Measurements from ENCODE around the gene TUBG1. TPM values are rescaled to one million over a fixed set of nuclear protein-coding genes. Genes with fewer than 3 reads are reported as not detected.
"Not testable (repeated sequence)": the region's sequence is repeated elsewhere in the genome, so short reads cannot be mapped to it uniquely, and the experiment has no call there.

TUBG1 gene
- total and polyA plus RNA-seq, 11 donors, result 31.5 to 112 (median 49.3) TPM

DNA sequence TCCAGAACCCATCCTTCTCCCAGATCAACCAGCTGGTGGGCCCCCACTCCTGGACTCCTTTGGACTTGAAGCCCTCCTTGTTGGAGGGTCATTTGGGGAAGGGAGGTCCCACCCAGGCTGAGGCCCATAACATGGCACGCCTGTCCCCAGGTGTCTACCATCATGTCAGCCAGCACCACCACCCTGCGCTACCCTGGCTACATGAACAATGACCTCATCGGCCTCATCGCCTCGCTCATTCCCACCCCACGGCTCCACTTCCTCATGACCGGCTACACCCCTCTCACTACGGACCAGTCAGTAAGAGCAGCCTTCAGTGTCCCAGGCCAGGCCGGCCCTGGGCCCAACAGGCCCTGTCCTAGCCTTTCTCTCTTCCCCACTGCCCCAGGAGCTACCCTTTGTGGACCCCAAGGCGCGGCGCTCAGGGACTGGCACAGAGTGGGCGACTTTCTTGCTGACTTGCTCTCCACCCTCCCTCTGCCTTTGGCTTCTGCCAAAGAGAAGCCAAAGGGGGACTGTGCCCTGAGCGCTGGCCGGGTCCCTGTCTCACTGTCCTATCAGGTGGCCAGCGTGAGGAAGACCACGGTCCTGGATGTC lies 4.3 kb downstream of the TUBG1 start:
- Histone ChIP-seq H3K27me3 (no peaks in the 10 kb centered on the region), H3K27ac (no peak overlapping the region), H3K36me3 (peaks cover 0 to 47% (median 43%) of the 10 kb centered on the region in 9 donors), H3K9me3 (no peaks in the 10 kb centered on the region), H3K4me3 (no peak overlapping the region), H3K4me1 (peaks cover 0 to 27% (median 12%) of the 10 kb centered on the region in 12 donors)
- WGBS, 4 donors, result 91 to 95% (median 94%) methylated on average over 14 to 17 of the region's 17 CpGs
- no peak for TF ChIP-seq POLR2A (IDR thresholded peaks at IDR 0.05)
- TF ChIP-seq, protein P1, sequence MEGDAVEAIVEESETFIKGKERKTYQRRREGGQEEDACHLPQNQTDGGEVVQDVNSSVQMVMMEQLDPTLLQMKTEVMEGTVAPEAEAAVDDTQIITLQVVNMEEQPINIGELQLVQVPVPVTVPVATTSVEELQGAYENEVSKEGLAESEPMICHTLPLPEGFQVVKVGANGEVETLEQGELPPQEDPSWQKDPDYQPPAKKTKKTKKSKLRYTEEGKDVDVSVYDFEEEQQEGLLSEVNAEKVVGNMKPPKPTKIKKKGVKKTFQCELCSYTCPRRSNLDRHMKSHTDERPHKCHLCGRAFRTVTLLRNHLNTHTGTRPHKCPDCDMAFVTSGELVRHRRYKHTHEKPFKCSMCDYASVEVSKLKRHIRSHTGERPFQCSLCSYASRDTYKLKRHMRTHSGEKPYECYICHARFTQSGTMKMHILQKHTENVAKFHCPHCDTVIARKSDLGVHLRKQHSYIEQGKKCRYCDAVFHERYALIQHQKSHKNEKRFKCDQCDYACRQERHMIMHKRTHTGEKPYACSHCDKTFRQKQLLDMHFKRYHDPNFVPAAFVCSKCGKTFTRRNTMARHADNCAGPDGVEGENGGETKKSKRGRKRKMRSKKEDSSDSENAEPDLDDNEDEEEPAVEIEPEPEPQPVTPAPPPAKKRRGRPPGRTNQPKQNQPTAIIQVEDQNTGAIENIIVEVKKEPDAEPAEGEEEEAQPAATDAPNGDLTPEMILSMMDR (IDR thresholded peaks at IDR 0.05), result no peak
- no peak for ATAC-seq
- intact Hi-C loops (cut with DNase I), result loop anchor here in 2 of 10 donors (5.0 to 10.0 kb wide), 2 partner anchors 39 to 61 kb away; partner anchors contain the start of gene PLEKHH3 (in 1 of the 2)
- DNase-seq, result no peak

GRCh38 chr17:42617956-42618431 lies 8.5 kb downstream of the TUBG1 start:
- TF ChIP-seq POLR2A (IDR thresholded peaks at IDR 0.05), result no peak
- TF ChIP-seq, protein P1 (IDR thresholded peaks at IDR 0.05), result no peak
- peak overlapping the region in 5 of 12 donors; percentile 2 to 23 (median 3) for H3K4me3 ChIP-seq
- peaks cover 0 to 32% (median 29%) of the 10 kb centered on the region in 9 donors for H3K36me3 ChIP-seq
- peaks cover 0 to 22% (median 10%) of the 10 kb centered on the region in 12 donors for H3K4me1 ChIP-seq
- no peaks in the 10 kb centered on the region for H3K9me3 ChIP-seq
- intact Hi-C loops (cut with DNase I), result loop anchor here in 6 of 10 donors (2.0 to 10.0 kb wide), 5 partner anchors 34 to 61 kb away; partner anchors contain the start of genes TUBG2 (in 2 of the 6) and PLEKHH3 (in 1 of the 6)
- ATAC-seq, result peak; percentile 13 to 18 (median 18)
- peak overlapping the region in 11 of 12 donors; percentile 5 to 83 (median 69) for H3K27ac ChIP-seq
- H3K27me3 ChIP-seq, result no peaks in the 10 kb centered on the region
- no peak for DNase-seq
- WGBS, 4 donors, result 35 to 47% (median 39%) methylated on average over 4 of the region's 4 CpGs

GRCh38 chr17:42618442-42619150 lies 9.1 kb downstream of the TUBG1 start:
- Histone ChIP-seq H3K4me1 (peaks cover 0 to 22% (median 10%) of the 10 kb centered on the region in 12 donors), H3K9me3 (no peaks in the 10 kb centered on the region), H3K27ac (peak overlapping the region in 11 of 12 donors; percentile 5 to 83 (median 69)), H3K36me3 (peaks cover 0 to 26% (median 23%) of the 10 kb centered on the region in 9 donors), H3K4me3 (peak overlapping the region in 5 of 12 donors; percentile 3 to 23 (median 3)), H3K27me3 (no peaks in the 10 kb centered on the region)
- TF ChIP-seq POLR2A (IDR thresholded peaks at IDR 0.05), result no peak
- TF ChIP-seq, protein P1 (IDR thresholded peaks at IDR 0.05), result peak in 8 of 12 donors; percentile 23 to 59 (median 35)
- ATAC-seq (peak; percentile 94 to 97 (median 96)), DNase-seq (peak; percentile 64 to 82 (median 69))
- intact Hi-C loops (cut with DNase I), result loop anchor here in 6 of 10 donors (2.0 to 10.0 kb wide), 5 partner anchors 34 to 60 kb away; partner anchors contain the start of genes TUBG2 (in 2 of the 6) and PLEKHH3 (in 1 of the 6)
- 15 to 30% (median 25%) methylated on average over 9 of the region's 9 CpGs for WGBS, 4 donors

GRCh38 chr17:42621987-42622386 lies 12.5 kb downstream of the TUBG1 start:
- not testable (repeated sequence) for H3K27me3 ChIP-seq, H3K36me3 ChIP-seq, DNase-seq, H3K4me3 ChIP-seq, H3K9me3 ChIP-seq, ATAC-seq, H3K27ac ChIP-seq
- WGBS, 4 donors, result 89 to 92% (median 90%) methylated on average over 3 of the region's 3 CpGs
- intact Hi-C loops (cut with DNase I), result loop anchor here in 1 of 10 donors (5.0 kb wide), 1 partner anchor 35 kb away; the partner anchor contains the start of gene TUBG2
- peaks cover 0 to 22% (median 10%) of the 10 kb centered on the region in 12 donors for H3K4me1 ChIP-seq

Data from heart left ventricle (tissue), 16 donors.